ENCODE results near the gene INPPL1. TPM values are rescaled to one million over a fixed set of nuclear protein-coding genes. Genes with fewer than 3 reads are reported as not detected.

INPPL1 gene
- total and polyA plus RNA-seq, 10 donors: 28.2 to 177 (median 126) TPM

- H3K27ac ChIP-seq: no peak overlapping the region
- DNase-seq: no peak
- peaks cover 9 to 90% (median 78%) of the 10 kb centered on the region in 7 donors for H3K27me3 ChIP-seq (replicated peaks in 1 of 7)
- peaks cover 15 to 42% (median 34%) of the 10 kb centered on the region in 6 donors for H3K4me1 ChIP-seq
- WGBS, 5 donors: 7 to 10% (median 9%) methylated on average over 45 to 46 of the region's 46 CpGs
- H3K36me3 ChIP-seq: no peaks in the 10 kb centered on the region
- peaks cover 0 to 7% (median 0%) of the 10 kb centered on the region in 8 donors for H3K9me3 ChIP-seq
- intact Hi-C loops (cut with DNase I; ENCODE audit: low total_unique reads): no loop called here
- TF ChIP-seq POLR2A (IDR thresholded peaks at IDR 0.05) (no peak), POLR2AphosphoS5 (IDR thresholded peaks at IDR 0.05) (no peak), CTCF (IDR thresholded peaks at IDR 0.05 in 8 of 11, conservative IDR thresholded peaks at IDR 0.05 in 3 of 11) (no peak)
- peak overlapping the region in 5 of 8 donors; percentile 1 to 49 (median 13) for H3K4me3 ChIP-seq
Observed at GRCh38 chr11:72244361-72245262, 20.0 kb downstream of the INPPL1 start.

- Histone ChIP-seq H3K4me3 (no peak overlapping the region), H3K27ac (no peak overlapping the region), H3K9me3 (peaks cover 0 to 7% (median 0%) of the 10 kb centered on the region in 8 donors), H3K4me1 (peaks cover 9 to 35% (median 26%) of the 10 kb centered on the region in 6 donors), H3K27me3 (replicated peaks in 1 of 7) (peaks cover 9 to 83% (median 71%) of the 10 kb centered on the region in 7 donors), H3K36me3 (no peaks in the 10 kb centered on the region)
- intact Hi-C loops (cut with DNase I; ENCODE audit: low total_unique reads): no loop called here
- no peak for DNase-seq
- TF ChIP-seq POLR2AphosphoS5 (IDR thresholded peaks at IDR 0.05) (no peak), POLR2A (IDR thresholded peaks at IDR 0.05) (no peak), CTCF (IDR thresholded peaks at IDR 0.05 in 8 of 11, conservative IDR thresholded peaks at IDR 0.05 in 3 of 11) (no peak)
- whole genome bisulfite sequencing, 5 donors: 9 to 18% (median 15%) methylated on average over 13 to 19 of the region's 19 CpGs
Observed at GRCh38 chr11:72245263-72245816, 20.8 kb downstream of the INPPL1 start.

GRCh38 chr11:72247584-72247983 is 23.0 kb downstream of the INPPL1 start:
- Histone ChIP-seq H3K27me3 (replicated peaks in 1 of 7) (peaks cover 6 to 82% (median 56%) of the 10 kb centered on the region in 7 donors), H3K9me3 (peaks cover 0 to 7% (median 0%) of the 10 kb centered on the region in 8 donors), H3K4me1 (peaks cover 0 to 22% (median 15%) of the 10 kb centered on the region in 6 donors), H3K27ac (no peak overlapping the region), H3K36me3 (no peaks in the 10 kb centered on the region), H3K4me3 (no peak overlapping the region)
- DNase-seq: no peak
- 25 to 34% (median 30%) methylated on average over 2 of the region's 2 CpGs for WGBS, 5 donors
- TF ChIP-seq CTCF (IDR thresholded peaks at IDR 0.05 in 8 of 11, conservative IDR thresholded peaks at IDR 0.05 in 3 of 11) (no peak), POLR2AphosphoS5 (IDR thresholded peaks at IDR 0.05) (no peak), POLR2A (IDR thresholded peaks at IDR 0.05) (no peak)
- intact Hi-C loops (cut with DNase I; ENCODE audit: low total_unique reads): no loop called here

- no peak for TF ChIP-seq POLR2A (IDR thresholded peaks at IDR 0.05)
- no peak for TF ChIP-seq POLR2AphosphoS5 (IDR thresholded peaks at IDR 0.05)
- no peak for TF ChIP-seq CTCF (IDR thresholded peaks at IDR 0.05 in 8 of 11, conservative IDR thresholded peaks at IDR 0.05 in 3 of 11)
- 84 to 90% (median 88%) methylated on average over 4 to 5 of the region's 5 CpGs for WGBS, 5 donors
- intact Hi-C loops (cut with DNase I; ENCODE audit: low total_unique reads): no loop called here
- Histone ChIP-seq H3K27me3 (replicated peaks in 1 of 7) (peaks cover 0 to 76% (median 32%) of the 10 kb centered on the region in 7 donors), H3K36me3 (no peaks in the 10 kb centered on the region), H3K9me3 (no peaks in the 10 kb centered on the region), H3K27ac (no peak overlapping the region), H3K4me1 (peaks cover 0 to 4% (median under 1%) of the 10 kb centered on the region in 6 donors), H3K4me3 (no peak overlapping the region)
- no peak for DNase-seq
Observed at GRCh38 chr11:72249961-72250360, 25.4 kb downstream of the INPPL1 start.
